ENCODE data around the gene WDR77.

Gene WDR77

GRCh38 chr1:111448918-111449702, at the start of gene WDR77, which contains the start of gene ATP5PB:
Gene WDR77, minus strand, starts transcription at chr1:111449256. Its CDS starts 87 bp downstream, at chr1:111449169.
Gene ATP5PB, plus strand, starts transcription at chr1:111449464. Its CDS starts 78 bp downstream, at chr1:111449542.
- peak; percentile 95 to 98 for ATAC-seq

GRCh38 chr1:111497592-111497991, 48.5 kb upstream of the WDR77 start:
- ATAC-seq: no peak

- ATAC-seq: peak; percentile 32 to 48
Measured at GRCh38 chr1:111496398-111496797, 47.3 kb upstream of the WDR77 start.

- no peak for ATAC-seq
Measured at GRCh38 chr1:111491070-111491469, 42.0 kb upstream of the WDR77 start.

GRCh38 chr1:111490220-111490619, 41.2 kb upstream of the WDR77 start:
- ATAC-seq: no peak

GRCh38 chr1:111489604-111490003, 40.5 kb upstream of the WDR77 start:
- ATAC-seq: no peak

- no peak for ATAC-seq
Measured at GRCh38 chr1:111488669-111489068, 39.6 kb upstream of the WDR77 start.

GRCh38 chr1:111487133-111487532, 38.1 kb upstream of the WDR77 start:
- no peak for ATAC-seq

GRCh38 chr1:111486431-111486830, 37.4 kb upstream of the WDR77 start:
- no peak for ATAC-seq

- no peak for ATAC-seq
Measured at GRCh38 chr1:111484391-111485026, 35.5 kb upstream of the WDR77 start.

GRCh38 chr1:111483876-111484275, 34.8 kb upstream of the WDR77 start:
- ATAC-seq: no peak

- no peak for ATAC-seq
Measured at GRCh38 chr1:111483166-111483565, 34.1 kb upstream of the WDR77 start.

- ATAC-seq: peak; percentile 72 to 77
Measured at GRCh38 chr1:111481387-111482221, 32.5 kb upstream of the WDR77 start.

- ATAC-seq: no peak
Measured at GRCh38 chr1:111480674-111481073, 31.6 kb upstream of the WDR77 start.

- peak; percentile 30 to 40 for ATAC-seq
Measured at GRCh38 chr1:111476761-111477309, 27.8 kb upstream of the WDR77 start.

GRCh38 chr1:111476214-111476613, 27.2 kb upstream of the WDR77 start:
- ATAC-seq: no peak

GRCh38 chr1:111475701-111476100, 26.6 kb upstream of the WDR77 start:
- ATAC-seq: peak; percentile 75 to 77

GRCh38 chr1:111474521-111474920, 25.5 kb upstream of the WDR77 start:
- ATAC-seq: no peak

- ATAC-seq: no peak
Measured at GRCh38 chr1:111474106-111474505, 25.1 kb upstream of the WDR77 start.

GRCh38 chr1:111471538-111471937, 22.5 kb upstream of the WDR77 start:
- ATAC-seq: no peak

GRCh38 chr1:111471012-111471411, 22.0 kb upstream of the WDR77 start:
- ATAC-seq: peak; percentile 78 to 81

- ATAC-seq: peak in 1 of 2 donors; percentile 29
Measured at GRCh38 chr1:111470596-111470995, 21.5 kb upstream of the WDR77 start.

- no peak for ATAC-seq
Measured at GRCh38 chr1:111469539-111469938, 20.5 kb upstream of the WDR77 start.
